H7 (cell line): ENCODE data around the gene CACNA1S. TPM values are rescaled to one million over a fixed set of nuclear protein-coding genes. Genes with fewer than 3 reads are reported as not detected.

Experiments
- DNase-seq: peaks from one replicate; pipeline ENCODE4 v3.0.0; 2012
- H3K27me3 ChIP-seq: 2 replicates; pipeline ENCODE4 v1.6.0; 2011; ENCODE audit warnings: mild to moderate bottlenecking, low read length; ENCODE audit not compliant: control insufficient read depth, insufficient read depth
- H3K36me3 ChIP-seq: replicated peaks from 2 replicates; pipeline ENCODE4 v1.5.1; 2011; ENCODE audit warnings: low read length; ENCODE audit not compliant: control insufficient read depth, insufficient read depth
- H3K4me3 ChIP-seq: 2 replicates; pipeline ENCODE4 v1.5.1; 2011; ENCODE audit warnings: low read depth, mild to moderate bottlenecking, control low read depth, low read length, moderate library complexity; ENCODE audit not compliant: insufficient read depth
- total RNA-seq: library from RNA; depleted of rRNA; stranded (reverse); fragments of >200 nt; shearing (Covaris generic); gene quantifications from 2 replicates; pipeline ENCODE4 v1.2.3, GENCODE V29; 2014

The CACNA1S gene
- total RNA-seq, 1 experiment from 2014 or later: not detected

GRCh38 chr1:201131398-201131797, 19.2 kb upstream of the CACNA1S start:
- H3K27me3 ChIP-seq: no peaks in the 10 kb centered on the region
- no peak for DNase-seq
- H3K36me3 ChIP-seq: peaks cover 6% of the 10 kb centered on the region
- no peak overlapping the region for H3K4me3 ChIP-seq

DNA sequence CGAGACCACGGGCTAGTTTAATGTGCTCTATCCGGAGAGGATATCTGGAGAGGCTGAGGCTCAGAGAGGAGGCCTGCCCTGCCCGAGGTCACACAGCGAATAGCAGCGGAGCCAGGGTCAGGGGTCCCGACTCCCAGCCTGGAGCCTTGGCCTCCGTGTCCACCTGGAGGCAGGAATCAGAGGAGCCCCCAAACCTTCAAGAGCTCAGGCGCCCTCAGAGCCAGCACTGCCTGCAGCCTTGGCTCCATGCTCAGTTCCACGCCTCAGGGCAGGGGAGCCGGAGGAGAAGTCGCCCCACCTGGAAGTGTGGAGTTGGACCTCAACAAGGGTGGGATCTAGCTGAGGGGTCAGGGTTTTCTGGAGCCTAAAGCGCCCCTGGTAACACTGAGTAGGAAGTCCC, 16.7 kb upstream of the CACNA1S start:
- Histone ChIP-seq H3K4me3 (no peak overlapping the region), H3K27me3 (peaks cover 1% of the 10 kb centered on the region; the same call in 1 of the 2 replicates), H3K36me3 (no peaks in the 10 kb centered on the region)
- no peak for DNase-seq

DNA sequence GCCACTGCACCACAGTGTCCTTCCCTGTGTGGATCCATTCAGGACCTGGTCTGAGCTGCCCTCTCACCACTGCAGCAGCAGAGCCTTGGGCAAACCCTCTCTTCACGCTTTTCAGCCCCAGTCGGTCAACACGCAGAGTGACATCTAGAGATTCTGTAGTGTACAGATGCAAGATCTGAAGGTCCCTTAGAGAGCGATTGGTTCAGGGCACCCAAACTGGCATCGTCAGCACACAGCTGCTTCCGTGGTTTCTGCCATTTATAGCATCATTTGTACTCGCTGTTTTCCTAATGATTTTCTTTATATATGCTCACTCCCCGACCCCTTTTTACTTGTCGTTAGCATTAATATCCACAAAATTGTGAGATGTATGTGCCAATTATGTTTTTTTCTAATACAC, 16.2 kb upstream of the CACNA1S start:
- no peak for DNase-seq
- H3K27me3 ChIP-seq: peaks cover 1% of the 10 kb centered on the region; the same call in 1 of the 2 replicates
- no peak overlapping the region for H3K4me3 ChIP-seq
- no peaks in the 10 kb centered on the region for H3K36me3 ChIP-seq

DNA sequence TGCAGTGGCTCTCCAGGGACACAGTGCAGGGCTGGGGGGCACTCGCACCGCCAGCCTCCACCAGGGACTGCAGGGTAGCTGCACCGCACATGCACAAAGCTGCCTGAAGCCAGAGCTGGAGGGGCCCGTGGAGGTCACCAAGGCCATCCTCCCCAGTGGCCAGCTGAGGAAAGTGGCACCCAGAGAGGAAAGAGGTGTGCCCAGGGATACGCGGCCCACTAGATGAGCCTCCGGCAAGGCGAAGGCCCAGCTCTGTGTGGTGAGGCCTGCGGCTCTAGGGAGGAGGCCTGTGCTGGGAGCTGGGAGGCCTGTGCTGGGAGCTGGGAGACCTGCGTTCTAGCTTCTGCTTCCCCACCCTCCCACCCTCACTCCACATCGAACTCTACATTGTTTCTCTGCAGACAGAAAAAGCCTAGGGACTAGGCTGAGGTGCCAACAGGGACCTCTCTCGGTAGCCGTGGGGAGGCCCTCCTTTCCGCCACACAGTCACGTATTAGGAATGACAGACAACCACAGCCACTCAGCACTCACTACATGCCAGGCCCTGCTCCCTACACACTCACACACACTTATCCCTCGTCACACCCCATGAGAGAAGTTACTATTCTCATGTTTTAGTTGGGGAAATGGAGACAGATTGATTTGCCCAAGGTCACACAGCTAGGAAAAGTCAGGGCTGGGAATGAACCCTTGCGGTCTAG, 15.7 kb upstream of the CACNA1S start:
- H3K27me3 ChIP-seq: peaks cover 1% of the 10 kb centered on the region; the same call in 1 of the 2 replicates
- no peaks in the 10 kb centered on the region for H3K36me3 ChIP-seq
- DNase-seq: no peak
- H3K4me3 ChIP-seq: no peak overlapping the region

DNA sequence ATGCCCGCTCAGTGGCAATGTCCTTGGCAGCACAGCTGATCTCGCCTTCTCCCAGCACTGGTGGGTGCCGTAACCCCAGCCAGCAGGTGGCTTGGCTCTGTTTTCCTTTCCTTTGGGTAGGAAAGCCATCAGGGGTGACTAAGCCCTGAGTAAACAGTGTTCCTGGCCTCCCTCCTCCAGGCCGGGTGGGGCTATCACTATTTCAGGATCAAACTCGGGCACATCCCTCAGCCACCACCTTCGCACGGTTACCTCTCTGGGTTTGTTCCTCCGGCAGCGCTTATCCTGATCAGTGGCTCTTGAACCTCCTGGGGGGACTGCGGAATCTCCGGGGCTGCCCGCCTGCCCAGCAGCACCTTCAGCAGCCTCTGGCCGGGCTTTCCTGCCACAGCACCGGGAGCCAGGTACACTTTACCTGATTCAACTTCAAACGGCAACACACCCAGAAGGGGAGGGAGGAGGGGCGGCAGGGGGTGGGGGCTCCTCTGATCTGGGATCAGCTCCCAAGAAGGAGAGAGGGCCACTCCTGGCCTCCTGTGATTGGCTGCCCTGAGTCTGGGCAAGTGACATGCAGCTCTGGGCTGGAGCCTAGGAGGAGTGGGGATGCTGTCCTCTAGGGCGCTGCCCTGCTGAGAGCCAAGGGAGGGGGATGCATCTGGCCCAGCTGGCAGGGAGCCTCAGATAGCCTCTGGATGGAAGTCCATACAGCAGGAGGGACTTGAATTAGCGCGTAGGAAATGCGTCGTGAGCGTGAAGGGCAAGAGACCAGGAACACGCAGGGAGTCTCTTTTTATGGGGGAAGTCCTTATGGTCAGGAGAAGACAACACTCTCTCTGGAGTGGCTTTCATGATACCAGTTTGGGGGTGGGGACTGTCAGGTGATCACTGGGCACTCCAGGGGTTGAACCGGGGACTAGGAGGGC, 14.9 kb upstream of the CACNA1S start, which contains the start of gene ASCL5:
TSS of gene ASCL5 (minus strand) at position 353 of the 923 bp plus-strand sequence. CDS start 11,812 bp downstream, outside the sequence.
- DNase-seq: peak; percentile 89
- H3K4me3 ChIP-seq: no peak within 1 kb of the TSS
- peaks cover 1% of the 10 kb centered on the region; the same call in 1 of the 2 replicates for H3K27me3 ChIP-seq
- H3K36me3 ChIP-seq: no peaks in the 10 kb centered on the region

DNA sequence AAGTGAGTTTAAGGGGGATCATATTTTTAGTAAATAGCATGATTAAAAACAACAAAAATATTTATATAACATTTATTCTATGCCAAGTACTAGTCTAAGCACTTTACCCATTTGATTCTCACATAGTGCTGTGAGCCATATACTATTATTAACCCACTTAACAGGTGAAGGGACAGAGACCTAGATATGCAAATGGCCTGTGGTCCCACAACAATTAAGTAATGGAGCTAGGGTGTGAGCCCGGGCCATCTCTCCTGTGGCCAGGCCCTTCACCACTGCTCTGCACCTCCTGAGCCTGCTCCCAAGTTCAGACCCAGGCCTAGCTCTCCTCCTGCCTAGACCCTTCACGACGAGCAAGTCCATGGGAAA, 14.2 kb upstream of the CACNA1S start:
- Histone ChIP-seq H3K4me3 (no peak overlapping the region), H3K36me3 (no peaks in the 10 kb centered on the region), H3K27me3 (peaks cover 1% of the 10 kb centered on the region; the same call in 1 of the 2 replicates)
- DNase-seq: no peak

GRCh38 chr1:201125800-201126199, 13.6 kb upstream of the CACNA1S start:
- Histone ChIP-seq H3K4me3 (no peak overlapping the region), H3K27me3 (peaks cover 1% of the 10 kb centered on the region; the same call in 1 of the 2 replicates), H3K36me3 (no peaks in the 10 kb centered on the region)
- DNase-seq: no peak

GRCh38 chr1:201125019-201125418, 12.8 kb upstream of the CACNA1S start:
- Histone ChIP-seq H3K27me3 (peaks cover 1% of the 10 kb centered on the region; the same call in 1 of the 2 replicates), H3K4me3 (no peak overlapping the region), H3K36me3 (no peaks in the 10 kb centered on the region)
- no peak for DNase-seq

- Histone ChIP-seq H3K4me3 (no peak overlapping the region), H3K36me3 (no peaks in the 10 kb centered on the region), H3K27me3 (peaks cover 1% of the 10 kb centered on the region; the same call in 1 of the 2 replicates)
- no peak for DNase-seq
Observed at GRCh38 chr1:201123866-201124265, 11.6 kb upstream of the CACNA1S start.

DNA sequence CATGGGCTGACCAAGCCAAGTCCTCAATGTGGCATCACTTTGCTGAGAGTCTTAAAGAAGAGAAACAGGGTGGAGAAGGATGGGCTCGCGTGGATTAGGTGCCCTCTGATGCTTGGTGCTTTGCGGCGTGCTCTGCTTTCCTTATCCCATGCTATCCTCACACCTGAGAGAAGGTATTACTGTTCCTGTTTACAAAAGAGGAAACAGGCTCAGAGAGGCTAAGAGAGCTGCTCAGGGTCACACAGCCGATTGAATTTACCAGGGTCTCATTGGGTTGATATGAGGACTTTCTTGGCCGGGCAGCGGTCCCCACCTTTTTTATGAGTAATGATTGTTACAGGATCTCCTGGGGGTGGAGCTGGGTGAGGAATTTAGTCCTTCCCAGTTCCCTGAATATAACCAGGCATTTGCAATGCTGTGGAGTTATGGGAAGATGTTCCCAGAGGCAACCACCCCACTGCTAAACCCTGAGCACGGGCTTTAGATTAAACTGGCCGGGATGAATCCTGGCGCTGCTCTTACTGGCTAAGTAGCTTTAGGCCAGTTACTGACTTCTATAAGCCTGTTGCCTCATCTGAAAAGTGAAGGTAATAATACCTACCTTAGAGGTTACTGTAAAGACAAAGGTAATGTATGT, 10.2 kb upstream of the CACNA1S start:
- Histone ChIP-seq H3K36me3 (no peaks in the 10 kb centered on the region), H3K27me3 (peaks cover 3% of the 10 kb centered on the region), H3K4me3 (no peak overlapping the region)
- DNase-seq: no peak

DNA sequence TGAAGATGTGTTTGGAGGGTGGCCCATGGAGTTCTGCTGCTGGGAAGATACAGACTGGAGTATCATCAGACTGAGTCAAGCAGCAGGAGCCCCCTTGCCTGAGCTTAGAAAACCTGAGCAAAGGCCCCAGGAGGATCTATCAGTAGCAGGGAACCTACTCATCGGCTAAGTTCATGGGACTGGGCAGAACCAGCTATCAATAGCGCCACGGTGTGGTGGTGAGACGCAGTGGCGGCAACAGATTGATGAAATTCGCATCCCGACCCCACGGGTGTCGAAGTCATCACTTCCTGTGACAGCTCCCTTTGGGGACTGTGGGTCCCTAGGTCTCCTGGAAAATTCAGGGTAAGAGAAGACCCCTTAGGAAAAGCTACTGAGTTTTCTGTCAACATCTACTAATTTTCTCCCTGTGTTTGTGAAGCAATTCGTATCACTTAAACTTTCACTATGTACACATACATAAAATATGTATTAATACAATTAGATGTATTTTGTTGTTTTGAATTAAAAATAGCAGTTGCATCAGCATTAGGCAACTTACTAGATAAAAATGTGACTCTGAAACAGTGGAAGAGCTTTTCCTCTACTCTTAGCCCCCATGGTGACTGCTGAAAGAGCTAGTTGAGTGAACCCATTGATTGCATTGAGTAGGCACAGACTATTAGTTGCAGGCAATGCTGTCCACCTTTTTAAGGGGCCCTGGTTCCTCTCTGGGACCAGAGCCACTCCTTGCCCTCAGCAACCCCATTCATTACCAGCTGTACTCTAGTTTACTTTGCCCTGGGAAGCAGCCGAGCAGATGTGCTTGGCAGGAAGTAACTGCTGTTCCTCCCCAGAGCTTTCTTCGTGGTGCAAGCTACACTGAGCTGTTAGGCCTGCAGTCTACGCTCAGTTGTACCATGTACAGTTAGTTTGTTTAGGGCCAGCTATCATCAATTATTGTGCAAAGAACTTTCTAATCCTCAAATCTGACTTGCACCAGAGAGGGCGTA, 7.3 kb upstream of the CACNA1S start:
- DNase-seq: peak; percentile 88
- Histone ChIP-seq H3K36me3 (no peaks in the 10 kb centered on the region), H3K27me3 (peaks cover 26% of the 10 kb centered on the region), H3K4me3 (no peak overlapping the region)

DNA sequence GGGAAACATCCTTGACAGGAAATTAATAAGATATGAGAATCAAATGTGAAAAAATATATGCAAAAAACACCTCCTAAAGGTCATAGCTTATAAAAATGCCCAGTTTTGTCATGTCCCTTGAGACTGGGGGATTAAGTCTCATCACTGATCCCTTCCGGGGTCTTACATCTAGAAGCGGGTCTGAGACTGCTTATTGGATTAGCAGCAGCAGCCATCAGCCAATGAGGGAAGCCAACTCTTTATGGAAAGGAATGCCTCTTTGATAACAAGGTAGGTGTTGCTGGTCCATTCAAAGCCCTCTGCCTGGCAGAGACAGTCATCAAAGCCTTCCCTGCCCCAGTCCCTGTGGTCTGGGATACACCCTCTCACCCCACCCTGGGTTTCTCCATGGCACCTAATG, 3.9 kb upstream of the CACNA1S start:
- peaks cover 32% of the 10 kb centered on the region for H3K27me3 ChIP-seq
- no peaks in the 10 kb centered on the region for H3K36me3 ChIP-seq
- no peak overlapping the region for H3K4me3 ChIP-seq
- no peak for DNase-seq

GRCh38 chr1:201115390-201115937, 3.2 kb upstream of the CACNA1S start:
- no peaks in the 10 kb centered on the region for H3K36me3 ChIP-seq
- H3K4me3 ChIP-seq: no peak overlapping the region
- peaks cover 32% of the 10 kb centered on the region for H3K27me3 ChIP-seq
- no peak for DNase-seq
